T-helper 1 cell (primary cell): Measurements from ENCODE around the gene MFAP2.

Source experiments
- DNase-seq, 5 donors: peaks; one replicate each; pipeline ENCODE4 v3.0.0-alpha.2; 2012 to 2020
- total RNA-seq, 4 donors: gene quantifications; one replicate each; lab custom pipeline; 2026; lab: John Stamatoyannopoulos, UW

The MFAP2 gene, protein sequence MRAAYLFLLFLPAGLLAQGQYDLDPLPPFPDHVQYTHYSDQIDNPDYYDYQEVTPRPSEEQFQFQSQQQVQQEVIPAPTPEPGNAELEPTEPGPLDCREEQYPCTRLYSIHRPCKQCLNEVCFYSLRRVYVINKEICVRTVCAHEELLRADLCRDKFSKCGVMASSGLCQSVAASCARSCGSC
- total RNA-seq, result 0 reads per million in 4 donors

GRCh38 chr1:16980473-16981268 is at the start of gene MFAP2:
TSS of gene MFAP2 (minus strand) at chr1:16980620. CDS start at chr1:16978273, 2,347 bp downstream.
- no peak for DNase-seq

- DNase-seq, result no peak
Measured at GRCh38 chr1:17030206-17030605, 49.8 kb upstream of the MFAP2 start.

DNA sequence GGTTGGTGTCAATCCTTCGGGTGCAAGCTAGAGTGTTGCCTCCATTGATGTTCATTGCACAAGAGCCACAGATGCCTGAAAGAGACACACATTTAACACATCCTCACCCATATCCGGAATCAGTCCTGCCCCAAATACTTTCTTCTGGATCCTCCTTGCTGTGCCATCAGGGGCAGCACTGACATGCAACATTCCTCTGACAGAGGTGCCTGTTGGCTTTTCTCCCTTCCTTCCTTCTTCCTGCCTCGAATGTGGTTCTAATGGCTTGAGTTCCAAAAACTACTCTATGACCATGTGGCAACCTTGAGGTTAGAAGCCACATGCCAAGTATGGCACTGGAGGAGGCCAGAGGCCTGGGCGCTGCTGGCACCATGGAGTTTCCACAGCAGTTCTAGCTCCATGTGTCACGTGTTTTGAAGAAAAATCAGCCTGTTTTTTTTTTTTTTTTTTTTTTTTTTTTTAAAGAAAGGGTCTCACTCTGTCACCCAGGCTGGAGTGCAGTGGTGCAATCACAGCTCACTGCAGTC is 48.3 kb upstream of the MFAP2 start:
- DNase-seq, result no peak

- DNase-seq, result no peak
Measured at GRCh38 chr1:17027900-17028299, 47.5 kb upstream of the MFAP2 start.

- no peak for DNase-seq
Measured at GRCh38 chr1:17027403-17027802, 47.0 kb upstream of the MFAP2 start.

DNA sequence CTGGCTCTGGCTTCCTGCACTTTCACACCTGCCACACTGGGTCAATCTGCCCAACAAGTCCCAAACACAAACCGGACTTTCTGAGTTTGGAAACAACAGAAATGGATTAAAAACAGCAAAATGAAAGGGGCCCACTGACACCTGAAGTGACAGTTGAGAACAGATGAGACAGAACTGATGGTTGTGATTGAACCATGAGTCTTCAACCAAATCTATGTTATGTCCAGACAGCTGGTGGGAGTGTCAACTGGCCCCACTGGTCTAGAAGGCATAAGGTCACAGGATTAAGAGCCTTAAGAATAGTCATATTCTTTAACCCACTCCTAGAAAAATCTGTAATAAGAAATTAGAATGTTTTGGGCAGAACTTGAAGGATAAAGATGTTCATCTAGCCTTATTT is 44.3 kb upstream of the MFAP2 start:
- no peak for DNase-seq

DNA sequence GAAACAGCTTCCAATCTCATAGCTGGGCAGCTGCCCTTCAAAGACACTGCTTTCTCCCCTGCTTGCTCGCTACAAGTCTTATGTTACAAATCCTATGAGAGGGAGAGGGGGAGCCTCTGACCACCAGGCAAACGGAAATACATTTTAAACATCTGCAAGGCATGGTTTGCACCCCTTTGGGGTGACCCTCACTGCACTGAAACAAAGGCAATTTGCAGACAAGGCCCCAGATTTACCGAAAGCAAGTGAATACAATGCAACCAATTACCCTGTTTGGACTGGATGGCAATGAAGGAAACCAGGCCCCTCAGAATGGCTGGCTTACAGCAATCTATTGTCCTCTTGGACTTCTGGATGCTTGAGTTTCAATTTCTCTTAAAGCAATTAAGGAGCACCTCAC is 43.2 kb upstream of the MFAP2 start:
- DNase-seq, result no peak

- DNase-seq, result no peak
Measured at GRCh38 chr1:17023102-17023501, 42.7 kb upstream of the MFAP2 start.

- DNase-seq, result no peak
Measured at GRCh38 chr1:17021896-17022295, 41.5 kb upstream of the MFAP2 start.

GRCh38 chr1:17020502-17020901 is 40.1 kb upstream of the MFAP2 start:
- no peak for DNase-seq

- DNase-seq, result no peak
Measured at GRCh38 chr1:17018849-17019248, 38.4 kb upstream of the MFAP2 start.

GRCh38 chr1:17017435-17017834 is 37.0 kb upstream of the MFAP2 start:
- no peak for DNase-seq

- DNase-seq, result no peak
Measured at GRCh38 chr1:17016317-17016661, 35.9 kb upstream of the MFAP2 start.

DNA sequence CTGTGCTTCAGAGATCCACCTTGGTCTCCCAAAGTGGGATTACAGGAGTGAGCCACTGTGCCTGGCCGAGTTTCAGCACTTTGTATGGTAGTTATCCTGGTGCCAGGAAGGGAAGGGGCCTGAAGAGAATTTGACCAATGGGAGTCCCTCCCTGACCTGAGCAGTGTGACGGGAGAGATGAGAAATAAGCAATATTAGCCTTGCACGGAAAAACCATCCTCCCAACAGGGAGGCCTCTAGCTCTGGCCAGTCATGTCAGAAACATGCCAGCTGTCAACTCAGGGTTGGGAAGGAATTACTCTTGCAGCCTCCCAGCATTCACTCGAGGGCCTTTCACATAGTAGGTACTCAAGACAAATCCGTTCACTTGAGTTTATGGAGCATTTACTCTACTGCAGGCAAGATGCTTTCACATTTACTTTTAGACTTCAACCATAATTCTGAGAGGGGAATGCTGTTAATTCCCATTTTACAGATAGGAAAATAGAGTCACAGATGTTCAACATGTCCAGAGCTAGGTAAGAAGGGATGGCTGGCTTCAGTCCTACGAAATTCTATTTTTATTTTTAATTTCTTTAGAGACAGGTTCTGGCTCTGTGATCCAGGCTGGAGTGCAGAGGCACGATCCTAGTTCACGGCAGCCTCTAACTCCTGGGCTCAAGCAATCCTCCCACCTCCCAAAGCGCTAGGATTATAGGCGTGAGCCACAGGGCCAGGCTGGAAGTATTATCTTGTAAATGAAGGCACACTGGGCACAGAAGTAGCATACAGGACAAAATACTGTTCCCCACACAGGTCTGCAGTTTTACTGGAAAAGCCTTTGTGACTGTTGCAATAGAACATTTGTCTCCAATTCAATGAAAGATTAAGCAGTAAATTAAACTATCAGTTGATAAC is 34.5 kb upstream of the MFAP2 start:
- DNase-seq, result no peak

DNA sequence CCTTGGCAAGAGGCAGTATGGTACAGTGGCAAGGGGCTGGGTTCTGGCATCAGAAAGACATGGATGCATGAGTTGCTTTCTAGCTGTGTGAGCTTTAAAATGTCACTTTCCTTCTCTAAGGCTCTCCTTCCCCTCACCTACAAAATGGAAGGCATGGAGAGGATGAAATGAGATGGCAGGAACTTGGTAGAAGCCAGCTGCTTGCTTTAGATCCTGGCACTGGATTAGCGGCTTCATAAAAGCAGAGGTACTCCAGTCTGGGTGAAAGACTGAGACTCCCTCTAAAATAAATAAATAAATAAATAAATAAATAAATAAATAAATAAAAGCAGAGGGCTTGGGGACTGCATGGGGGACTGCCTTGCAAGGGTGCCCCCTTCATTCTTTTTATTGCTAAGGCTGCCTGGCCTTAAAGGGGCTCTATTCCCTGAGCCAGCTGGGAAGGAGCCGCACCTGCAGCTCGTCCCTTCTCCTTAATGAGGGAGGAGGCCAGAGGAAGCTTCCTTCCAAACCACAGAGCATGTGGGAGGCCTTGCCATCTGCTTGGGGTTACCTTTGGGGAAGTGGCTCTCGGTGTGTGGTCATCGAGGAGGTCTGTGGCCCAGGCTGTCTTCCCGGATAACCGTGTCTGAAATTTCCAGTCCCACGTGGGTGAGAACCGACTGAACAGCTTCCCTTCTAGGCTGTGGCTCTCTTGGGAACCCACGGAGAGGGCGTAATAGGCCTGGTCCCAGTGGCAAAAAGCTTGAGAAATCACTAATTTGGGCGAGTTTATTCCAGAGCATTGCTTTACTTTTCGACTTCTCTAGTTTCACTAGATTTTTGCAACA is 33.3 kb upstream of the MFAP2 start:
- no peak for DNase-seq

DNA sequence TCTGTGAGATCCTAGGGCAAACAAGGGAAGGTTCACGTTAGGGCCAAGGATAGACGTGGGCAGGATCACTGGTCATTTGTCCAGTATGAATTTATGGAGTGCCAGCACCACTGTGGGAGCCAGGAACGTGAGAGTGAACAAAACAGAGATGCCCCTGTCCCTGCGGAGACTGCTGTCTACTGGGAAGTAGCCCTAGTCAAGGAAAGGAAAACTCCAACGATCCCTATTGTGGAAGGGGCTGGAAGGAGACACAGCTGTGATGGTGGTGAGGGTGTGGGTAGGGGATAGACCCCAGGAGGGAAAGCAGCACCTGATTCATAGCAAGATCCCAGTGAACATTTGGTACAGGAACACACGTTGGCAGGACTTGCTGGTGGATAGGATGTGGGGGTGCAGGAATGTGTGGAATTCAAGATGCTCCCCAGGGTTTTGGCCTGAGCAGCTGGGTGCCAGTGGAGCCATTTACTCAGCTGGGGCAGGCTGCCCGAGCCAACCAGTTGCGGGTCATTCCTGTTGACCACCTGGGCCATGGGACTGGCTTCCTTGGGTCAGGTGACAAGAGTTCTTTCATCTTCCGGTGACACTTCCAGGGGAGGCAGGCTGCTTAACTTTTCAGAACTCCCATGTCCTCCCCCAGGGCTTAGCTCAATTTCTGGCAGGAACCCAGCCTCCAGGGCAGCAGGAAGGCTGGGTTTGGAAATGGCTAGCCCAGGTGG is 32.5 kb upstream of the MFAP2 start:
- no peak for DNase-seq

DNA sequence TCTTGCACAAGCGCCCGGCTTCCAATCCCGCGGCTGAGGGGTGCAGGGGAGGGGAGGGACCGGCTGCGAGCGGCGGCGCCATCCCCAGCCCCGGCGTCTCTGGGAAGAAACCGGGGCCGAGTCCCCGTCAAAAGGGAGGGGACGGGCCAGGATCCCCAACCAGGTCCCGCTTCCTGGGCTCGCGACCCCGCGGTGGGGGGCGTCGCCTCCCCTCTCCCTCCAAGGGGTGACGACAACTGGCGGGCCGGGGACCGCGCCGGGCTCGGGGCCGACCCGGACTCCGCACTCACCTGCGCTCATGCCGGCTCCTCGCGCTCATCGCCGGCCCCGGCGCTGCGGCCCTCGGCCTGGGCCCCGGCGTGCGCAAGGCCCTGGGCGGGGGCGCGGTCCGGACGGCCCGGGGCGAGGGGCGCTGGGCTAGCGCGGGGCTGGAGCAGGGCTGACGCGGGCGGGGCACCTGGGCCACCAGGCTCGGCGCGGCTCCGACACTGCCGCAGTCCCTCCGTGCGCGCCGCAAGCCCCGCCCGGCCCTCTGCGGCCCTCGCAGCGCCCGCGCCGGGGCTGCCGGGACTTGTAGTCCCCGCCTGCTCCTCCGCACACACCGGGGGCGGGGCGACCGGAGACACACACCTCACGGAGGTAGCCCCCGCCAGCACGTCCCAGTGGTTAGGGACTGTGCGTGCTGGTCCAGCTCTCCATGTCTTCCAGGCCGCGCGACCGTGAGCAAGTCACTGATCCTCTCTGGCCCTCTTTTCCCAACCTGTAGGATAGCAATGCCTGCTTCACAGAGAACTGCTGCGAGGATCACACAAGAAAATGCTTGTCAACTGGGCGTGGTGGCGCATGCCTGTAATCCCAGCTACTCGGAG is 31.3 kb upstream of the MFAP2 start, which contains the start of gene ATP13A2:
Gene ATP13A2 (minus strand): TSS at position 490 of the 869 bp plus-strand sequence. CDS start 190 bp downstream, at position 300.
- DNase-seq, result peak; percentile 65 to 86 (median 75)

- DNase-seq, result no peak
Measured at GRCh38 chr1:17011092-17011438, 30.6 kb upstream of the MFAP2 start.

GRCh38 chr1:17009706-17010105 is 29.3 kb upstream of the MFAP2 start:
- DNase-seq, result no peak

DNA sequence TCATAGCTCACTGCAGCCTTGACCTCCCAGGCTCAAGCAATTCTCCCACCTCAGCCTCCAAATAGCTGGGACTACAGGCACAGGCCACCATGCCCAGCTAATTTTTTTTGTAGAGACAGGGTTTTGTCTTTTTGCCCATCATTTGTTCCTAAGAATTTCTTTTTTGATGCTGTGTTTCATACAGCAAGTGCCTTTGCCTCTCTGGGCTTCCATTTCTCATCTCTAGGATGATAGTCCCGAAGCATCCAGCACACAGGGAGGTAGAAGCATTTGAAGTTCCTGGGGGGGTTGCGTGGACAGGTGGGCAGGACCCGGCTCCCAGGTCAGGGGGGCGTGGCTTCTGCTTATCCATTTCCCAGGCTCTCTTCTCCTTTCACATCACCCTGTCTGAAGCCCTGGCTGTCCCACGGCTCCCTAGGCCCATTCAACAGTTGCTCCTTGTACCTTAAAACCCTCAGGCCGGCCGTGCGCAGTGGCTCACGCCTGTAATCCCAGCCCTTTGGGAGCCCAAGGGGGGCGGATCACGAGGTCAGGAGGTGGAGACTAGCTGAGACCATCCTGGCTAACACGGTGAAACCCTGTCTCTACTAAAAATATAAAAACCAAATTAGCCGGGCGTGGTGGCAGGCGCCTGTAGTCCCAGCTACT is 27.9 kb upstream of the MFAP2 start:
- DNase-seq, result no peak
